ENCODE measurements around the gene ELFN2.

GRCh38 chr22:37374571-37374970 lies 52.7 kb downstream of the ELFN2 start:
- TF ChIP-seq CTCF (conservative IDR thresholded peaks at IDR 0.05; ENCODE audit: low read length) (no peak), EZH2phosphoT487 (IDR thresholded peaks at IDR 0.05; ENCODE audit: borderline replicate concordance) (no peak)

Measured in Loucy (cell line).